ENCODE measurements around the gene PFKM.
"Not testable (repeated sequence)": the region's sequence is repeated elsewhere in the genome, so short reads cannot be mapped to it uniquely, and the experiment has no call there.

The PFKM gene

DNA sequence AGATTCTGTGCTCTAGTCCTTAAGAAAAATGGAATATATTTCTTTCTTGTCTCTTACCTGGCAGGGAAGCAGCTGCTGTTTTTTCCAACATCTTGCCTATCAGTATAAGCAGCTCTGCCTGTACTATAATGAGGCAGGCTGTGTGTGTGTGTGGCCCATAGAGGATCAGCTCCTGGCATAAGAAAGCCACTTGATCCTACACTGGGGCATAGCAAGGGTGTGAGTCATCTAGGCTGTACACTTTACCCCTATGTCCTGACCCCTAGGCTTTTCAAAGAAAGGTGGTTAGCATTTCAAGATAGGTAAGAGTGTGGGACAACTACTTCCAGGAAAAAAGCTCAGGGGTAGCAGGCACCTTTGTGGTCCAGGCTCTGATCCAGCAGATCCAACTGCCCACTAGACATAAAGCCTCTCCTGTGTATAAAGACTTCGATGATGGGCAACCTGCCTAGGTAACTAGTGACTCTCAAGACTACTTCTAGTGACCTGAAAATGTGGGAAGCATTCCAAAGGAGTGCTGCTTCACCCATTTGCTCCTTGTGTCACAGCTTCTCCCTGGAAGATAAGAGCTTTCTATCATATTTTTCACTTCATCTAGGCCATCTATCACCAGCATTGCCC lies 8.4 kb upstream of the PFKM start:
- TF ChIP-seq, protein P1, sequence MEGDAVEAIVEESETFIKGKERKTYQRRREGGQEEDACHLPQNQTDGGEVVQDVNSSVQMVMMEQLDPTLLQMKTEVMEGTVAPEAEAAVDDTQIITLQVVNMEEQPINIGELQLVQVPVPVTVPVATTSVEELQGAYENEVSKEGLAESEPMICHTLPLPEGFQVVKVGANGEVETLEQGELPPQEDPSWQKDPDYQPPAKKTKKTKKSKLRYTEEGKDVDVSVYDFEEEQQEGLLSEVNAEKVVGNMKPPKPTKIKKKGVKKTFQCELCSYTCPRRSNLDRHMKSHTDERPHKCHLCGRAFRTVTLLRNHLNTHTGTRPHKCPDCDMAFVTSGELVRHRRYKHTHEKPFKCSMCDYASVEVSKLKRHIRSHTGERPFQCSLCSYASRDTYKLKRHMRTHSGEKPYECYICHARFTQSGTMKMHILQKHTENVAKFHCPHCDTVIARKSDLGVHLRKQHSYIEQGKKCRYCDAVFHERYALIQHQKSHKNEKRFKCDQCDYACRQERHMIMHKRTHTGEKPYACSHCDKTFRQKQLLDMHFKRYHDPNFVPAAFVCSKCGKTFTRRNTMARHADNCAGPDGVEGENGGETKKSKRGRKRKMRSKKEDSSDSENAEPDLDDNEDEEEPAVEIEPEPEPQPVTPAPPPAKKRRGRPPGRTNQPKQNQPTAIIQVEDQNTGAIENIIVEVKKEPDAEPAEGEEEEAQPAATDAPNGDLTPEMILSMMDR (conservative IDR thresholded peaks at IDR 0.05; ENCODE audit: low read depth, low read length), result no peak
- no peak for DNase-seq (ENCODE audit: low read depth)
- no peak overlapping the region for H3K4me3 ChIP-seq (ENCODE audit: low read depth, low read length)

DNA sequence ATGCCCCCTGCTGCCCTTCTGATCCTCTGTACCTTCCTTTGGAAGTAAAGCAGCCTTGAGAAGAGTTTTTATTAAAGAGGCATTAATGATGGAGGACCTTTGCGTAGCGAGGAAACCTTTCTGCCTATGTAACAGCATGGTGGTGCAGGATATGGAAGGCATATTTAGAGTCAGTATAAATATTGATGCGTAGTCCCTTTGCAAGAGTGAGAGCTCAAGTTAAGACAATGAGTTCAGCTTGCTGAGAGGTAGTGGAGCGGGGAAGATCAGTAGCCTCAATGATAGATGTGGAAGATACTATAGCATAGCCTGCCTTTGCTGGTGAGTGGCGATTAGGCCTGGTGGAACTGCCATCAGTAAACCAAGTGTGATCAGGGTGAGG lies 7.9 kb upstream of the PFKM start:
- H3K4me3 ChIP-seq (ENCODE audit: low read depth, low read length); DNase-seq (ENCODE audit: low read depth): not testable (repeated sequence)

DNA sequence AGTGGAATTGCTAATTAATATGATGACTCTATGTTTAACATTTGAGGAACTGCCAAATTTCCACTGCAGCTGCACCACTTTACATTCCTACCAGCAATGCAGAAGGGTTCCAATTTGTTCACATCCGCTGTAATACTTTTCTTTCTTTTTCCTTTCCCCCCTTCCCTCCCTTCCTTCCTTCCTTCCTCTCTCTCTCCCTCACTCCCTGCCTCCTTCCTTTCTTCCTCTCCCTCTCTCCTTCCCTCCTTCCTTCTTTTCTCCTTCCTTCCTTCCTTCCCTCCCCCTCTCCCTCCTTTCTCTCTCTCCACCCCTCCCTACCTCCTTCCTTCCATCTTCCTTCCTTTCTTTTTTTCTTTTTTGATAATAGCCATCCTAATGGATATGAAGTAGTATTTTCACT lies 3.2 kb upstream of the PFKM start:
- no peak for DNase-seq (ENCODE audit: low read depth)
- TF ChIP-seq, protein P1 (conservative IDR thresholded peaks at IDR 0.05; ENCODE audit: low read depth, low read length), result no peak
- no peak overlapping the region for H3K4me3 ChIP-seq (ENCODE audit: low read depth, low read length)

- no peak for DNase-seq (ENCODE audit: low read depth)
- no peak overlapping the region for H3K4me3 ChIP-seq (ENCODE audit: low read depth, low read length)
- TF ChIP-seq, protein P1 (conservative IDR thresholded peaks at IDR 0.05; ENCODE audit: low read depth, low read length), result no peak
Measured at GRCh38 chr12:48118284-48118871, 786 bp upstream of the PFKM start.

DNA sequence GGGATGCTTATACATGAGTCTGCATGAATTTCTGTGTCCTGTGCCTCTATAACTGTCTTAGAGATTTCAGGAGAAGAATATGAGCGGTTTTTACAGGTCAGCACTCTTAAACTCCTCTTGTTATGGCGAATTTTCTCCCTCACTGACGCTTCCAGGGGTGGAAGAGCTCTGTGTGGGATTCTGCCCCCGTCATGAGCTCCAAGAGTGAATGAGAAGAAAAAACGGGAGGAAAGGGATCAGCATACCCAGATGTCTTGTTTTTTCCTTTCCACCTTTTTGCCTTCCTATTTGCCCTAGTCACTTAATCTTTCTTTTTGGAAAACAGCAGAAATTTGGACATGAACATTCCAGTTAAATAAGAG lies 651 bp downstream of the PFKM start:
- TF ChIP-seq, protein P1 (conservative IDR thresholded peaks at IDR 0.05; ENCODE audit: low read depth, low read length), result no peak
- peak overlapping the region; percentile 77 for H3K4me3 ChIP-seq (ENCODE audit: low read depth, low read length)
- no peak for DNase-seq (ENCODE audit: low read depth)

- DNase-seq (ENCODE audit: low read depth), result no peak
- TF ChIP-seq, protein P1 (conservative IDR thresholded peaks at IDR 0.05; ENCODE audit: low read depth, low read length), result no peak
- H3K4me3 ChIP-seq (ENCODE audit: low read depth, low read length), result no peak overlapping the region
Measured at GRCh38 chr12:48121522-48121921, 2.4 kb downstream of the PFKM start.

DNA sequence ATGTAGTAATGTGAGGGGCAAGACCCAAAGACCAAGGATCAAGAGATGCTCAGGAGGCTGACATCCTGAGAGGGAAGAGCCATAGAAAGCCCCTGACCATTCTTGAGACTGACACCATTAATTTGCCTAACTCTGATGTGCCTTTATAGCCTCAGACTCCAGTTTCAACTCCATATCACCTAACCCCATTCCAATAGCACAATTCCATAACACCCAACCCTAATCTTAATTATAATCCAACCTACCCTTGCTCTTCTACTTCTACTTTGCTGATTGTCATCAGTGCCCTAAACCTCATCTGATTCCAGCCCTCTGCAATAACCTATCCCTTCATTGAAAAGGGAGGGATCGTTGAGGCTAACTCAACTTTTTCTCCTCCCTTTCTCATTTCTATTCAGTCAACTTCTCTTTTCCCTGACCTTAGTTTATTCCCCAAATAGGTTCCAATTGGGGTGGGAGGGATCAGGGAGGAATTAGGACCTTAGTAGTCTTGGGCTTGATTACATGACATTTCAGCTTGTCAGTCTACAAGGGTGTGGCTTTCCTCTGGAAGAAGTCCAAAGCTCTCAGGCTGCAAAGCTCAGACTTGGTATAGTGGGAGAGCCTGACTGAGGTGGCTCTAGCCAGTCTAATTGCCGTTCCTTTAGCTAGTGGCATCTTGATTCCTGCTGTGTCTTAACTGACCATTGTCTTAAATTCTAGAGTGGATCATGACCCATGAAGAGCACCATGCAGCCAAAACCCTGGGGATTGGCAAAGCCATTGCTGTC lies 3.1 kb downstream of the PFKM start:
- TF ChIP-seq, protein P1 (conservative IDR thresholded peaks at IDR 0.05; ENCODE audit: low read depth, low read length), result no peak
- no peak for DNase-seq (ENCODE audit: low read depth)

More for the DNA sequence above, 3.1 kb downstream of the PFKM start:
- no peak overlapping the region for H3K4me3 ChIP-seq (ENCODE audit: low read depth, low read length)

Measured in choroid plexus epithelial cell (primary cell).